Measurements from ENCODE around the gene SLC7A11.

SLC7A11 gene

DNA sequence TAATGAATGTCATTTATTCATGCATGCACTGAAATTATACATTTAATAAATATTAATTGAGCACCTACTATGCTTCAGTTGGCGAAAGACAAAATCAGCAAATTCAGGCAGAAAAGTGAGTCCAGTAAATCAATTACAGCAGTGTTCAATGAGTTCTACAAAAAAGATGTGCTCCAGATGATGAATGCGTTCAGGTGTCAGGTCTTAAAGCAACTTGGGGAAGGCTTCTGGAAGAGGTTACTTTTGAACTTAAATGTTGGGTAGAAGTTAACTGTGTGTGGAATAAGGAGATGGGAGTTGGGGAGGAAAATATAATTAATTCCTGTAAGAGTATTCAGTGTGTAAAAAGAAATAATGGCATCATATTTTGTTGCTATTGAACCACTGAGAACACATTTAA lies 79.0 kb downstream of the SLC7A11 start:
- DNase-seq (ENCODE audit: low read depth in 2 of 2), result no peak

DNA sequence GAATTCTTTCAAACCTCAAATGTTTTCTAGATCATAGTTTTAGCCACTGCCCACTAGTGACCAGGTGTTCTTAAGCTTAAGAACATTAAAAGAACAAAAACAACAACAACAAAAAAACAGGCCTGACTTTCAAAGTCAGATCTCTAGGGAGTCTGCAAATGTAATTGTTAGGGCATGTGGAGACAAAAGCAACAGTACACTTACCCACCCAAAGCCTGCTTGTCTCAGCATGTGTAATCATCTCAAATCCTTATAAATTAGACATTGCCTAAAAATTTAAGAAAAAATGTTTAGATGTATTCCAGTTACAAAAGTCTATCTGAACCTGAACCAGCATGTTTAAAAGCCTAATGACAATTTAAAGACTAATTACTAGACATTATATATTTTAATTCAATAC lies 79.9 kb downstream of the SLC7A11 start:
- no peak for DNase-seq (ENCODE audit: low read depth in 2 of 2)

DNA sequence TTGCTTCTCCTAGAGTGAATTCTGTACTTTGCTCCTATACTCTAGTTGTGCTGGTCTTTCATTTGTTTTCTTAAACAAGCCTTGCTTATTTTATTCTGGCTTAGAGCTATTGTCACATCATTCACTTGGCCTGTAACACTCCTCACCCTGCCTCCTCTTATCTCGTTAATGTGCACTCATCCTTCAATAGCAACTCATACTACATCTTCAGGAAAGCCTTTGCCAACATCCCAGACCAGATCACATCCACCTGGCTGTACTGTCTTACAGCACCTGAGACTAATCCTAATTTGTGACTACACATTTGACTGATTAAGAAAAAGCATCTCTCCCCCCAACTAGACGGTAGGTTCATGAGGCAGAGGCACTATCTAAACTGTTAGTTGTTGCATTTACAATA lies 80.8 kb downstream of the SLC7A11 start:
- no peak for DNase-seq (ENCODE audit: low read depth in 2 of 2)

GRCh38 chr4:138158746-138159297 lies 83.3 kb downstream of the SLC7A11 start:
- no peak for DNase-seq (ENCODE audit: low read depth in 2 of 2)

- DNase-seq (ENCODE audit: low read depth in 2 of 2), result no peak
These were observed 101.3 kb downstream of the SLC7A11 start for GRCh38 chr4:138140879-138141278.

DNA sequence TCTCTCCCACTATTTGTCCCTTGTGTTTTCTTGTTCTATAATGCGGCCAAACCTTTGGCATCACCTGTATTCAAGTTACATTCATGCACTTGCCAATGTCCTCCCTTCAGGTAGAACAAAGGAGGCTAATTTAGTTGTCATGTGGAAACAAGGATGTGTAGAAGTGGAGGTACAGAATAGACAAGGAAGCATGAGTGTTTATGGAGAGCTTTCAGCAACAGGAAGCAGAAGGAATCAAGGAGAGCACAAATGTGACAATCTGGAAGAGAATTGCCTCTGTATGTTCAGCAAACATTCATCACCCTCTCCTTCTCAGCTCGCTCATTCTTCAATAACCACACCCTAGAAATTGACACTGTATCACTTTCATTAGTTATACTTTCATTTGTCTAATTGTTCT lies 103.4 kb downstream of the SLC7A11 start:
- DNase-seq (ENCODE audit: low read depth in 2 of 2), result no peak

GRCh38 chr4:138135610-138136009 lies 106.5 kb downstream of the SLC7A11 start:
- no peak for DNase-seq (ENCODE audit: low read depth in 2 of 2)

DNA sequence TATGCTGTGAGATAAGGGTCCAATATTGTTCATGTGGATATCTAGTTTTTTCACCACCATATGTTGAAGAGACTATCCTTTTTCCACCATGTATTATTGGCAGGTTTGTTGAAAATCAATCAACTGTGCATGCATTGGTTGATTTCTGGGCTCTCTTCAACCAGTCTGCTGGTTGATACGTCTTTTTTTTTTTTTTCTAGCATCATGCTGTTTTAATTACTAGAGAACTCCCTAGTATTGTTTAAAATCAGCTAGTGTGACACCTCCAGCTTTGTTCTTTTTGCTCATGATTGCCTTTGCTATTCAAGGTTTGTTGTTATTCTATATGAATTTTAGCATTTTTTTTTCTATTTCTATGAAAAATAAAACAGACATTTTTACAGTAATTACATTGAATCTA lies 123.9 kb downstream of the SLC7A11 start:
- DNase-seq (ENCODE audit: low read depth in 2 of 2), result no peak

DNA sequence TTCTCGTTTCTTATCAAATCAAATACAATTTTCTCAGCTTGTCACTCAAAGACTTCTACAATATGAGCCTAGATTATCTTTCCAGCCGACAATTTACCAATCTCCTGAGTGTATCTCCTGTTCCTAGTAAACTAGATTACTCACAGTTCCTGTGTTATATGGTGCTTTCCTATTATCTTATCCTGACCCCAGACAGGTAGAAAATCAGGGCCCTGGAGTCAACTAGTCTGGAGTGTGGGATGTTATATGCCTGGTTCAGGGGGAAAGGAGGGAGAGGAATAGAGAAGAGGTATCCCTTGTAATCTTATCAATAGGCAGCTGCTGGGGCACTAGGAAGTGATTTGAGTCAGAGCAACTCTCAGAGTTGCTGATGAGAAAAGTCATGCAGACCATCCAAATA lies 127.1 kb downstream of the SLC7A11 start:
- no peak for DNase-seq (ENCODE audit: low read depth in 2 of 2)

DNA sequence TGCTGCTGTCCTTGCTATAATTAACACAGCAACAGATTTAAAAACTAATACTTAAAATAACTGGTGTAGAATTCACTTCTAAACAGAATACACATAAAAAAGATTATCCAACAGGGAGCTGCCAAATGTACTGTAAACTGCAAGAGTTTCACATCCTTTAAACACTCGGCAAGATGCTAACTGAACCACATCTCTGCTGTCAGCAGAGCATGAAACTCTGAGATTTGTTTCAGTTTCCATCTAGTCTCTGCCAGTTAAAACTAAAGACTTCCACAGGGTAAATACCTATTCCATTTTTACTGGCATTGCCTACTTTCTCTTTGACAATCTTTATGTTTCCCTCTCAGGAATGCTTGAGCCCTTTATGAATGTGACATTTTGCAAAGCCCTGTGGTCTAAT lies 127.7 kb downstream of the SLC7A11 start:
- DNase-seq (ENCODE audit: low read depth in 2 of 2), result no peak

Measured in stimulated activated CD4-positive, alpha-beta T cell treated with anti-CD3 and anti-CD28 coated beads, Interleukin-4, amount 100 ng/mL, for 48 hours (primary cell).